Islet precursor cell (in vitro differentiated cells): ENCODE data around the gene PHKG2.
A peak's percentile ranks its signal among the peaks of the same experiment; 100 is the strongest.

Source experiments
- DNase-seq: peaks from one replicate; pipeline ENCODE4 v3.0.0-alpha.2; 2018

PHKG2 gene

GRCh38 chr16:30777591-30778297, 29.5 kb downstream of the PHKG2 start:
- DNase-seq = no peak

- DNase-seq = no peak
Observed at GRCh38 chr16:30778549-30779244, 30.5 kb downstream of the PHKG2 start.

DNA sequence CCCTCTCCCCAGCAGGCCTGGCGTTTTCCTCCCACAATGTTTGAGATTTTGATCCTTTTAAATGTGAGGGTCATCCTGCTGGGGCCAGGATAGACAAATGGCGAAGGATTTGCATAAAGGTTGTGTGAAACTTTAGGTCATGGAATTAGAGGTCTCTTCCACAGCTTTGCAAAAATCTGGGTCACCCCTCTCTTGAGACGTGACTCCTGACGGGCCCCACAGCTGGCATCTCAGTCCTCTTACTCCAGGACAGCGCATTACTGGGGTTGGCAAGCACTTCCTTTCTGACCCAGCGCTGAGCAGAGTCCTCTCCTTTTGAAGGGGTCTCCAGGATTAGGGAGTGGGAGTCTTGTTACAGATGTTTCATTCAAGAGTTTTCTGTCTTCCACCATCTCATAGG, 31.4 kb downstream of the PHKG2 start:
- DNase-seq = no peak

GRCh38 chr16:30780021-30780420, 31.8 kb downstream of the PHKG2 start:
- no peak for DNase-seq

- no peak for DNase-seq
Observed at GRCh38 chr16:30780549-30780948, 32.3 kb downstream of the PHKG2 start.

DNA sequence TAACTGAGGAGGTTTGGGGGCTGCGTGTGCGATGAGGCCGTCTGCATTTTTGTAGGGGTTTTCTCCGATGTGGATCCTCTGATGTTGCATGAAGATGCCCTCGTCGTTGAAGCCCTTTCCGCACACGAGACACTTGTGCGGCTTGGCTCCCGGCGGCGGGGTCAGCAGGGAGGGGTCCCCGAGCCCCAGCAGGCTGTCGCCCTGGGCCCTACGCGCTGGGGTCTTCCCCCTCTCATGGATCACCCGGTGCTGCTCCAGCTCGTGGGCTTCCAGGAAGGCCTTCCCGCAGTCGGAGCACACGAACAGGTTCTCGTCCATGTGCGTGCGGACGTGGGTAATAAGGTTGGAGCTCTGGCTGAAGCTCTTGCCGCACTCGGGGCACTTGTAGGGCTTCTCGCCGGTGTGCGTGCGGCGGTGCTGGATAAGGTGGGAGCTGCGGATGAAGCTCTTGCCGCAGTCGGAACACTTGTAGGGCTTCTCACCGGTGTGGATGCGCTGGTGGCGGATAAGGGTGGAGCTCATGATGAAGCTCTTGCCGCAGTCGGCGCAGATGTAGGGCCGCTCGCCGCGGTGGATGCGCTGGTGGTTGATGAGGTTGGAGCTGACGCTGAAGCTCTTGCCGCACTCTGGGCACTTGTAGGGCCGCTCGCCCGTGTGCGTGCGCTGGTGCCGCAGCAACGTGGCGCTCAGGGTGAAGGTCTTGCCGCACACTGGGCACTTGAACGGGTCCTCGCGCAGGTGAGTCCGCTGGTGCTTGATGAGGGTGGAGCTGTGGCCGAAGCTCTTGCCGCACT, 34.5 kb downstream of the PHKG2 start:
- no peak for DNase-seq

- DNase-seq = no peak
Observed at GRCh38 chr16:30783280-30784109, 35.3 kb downstream of the PHKG2 start.

- DNase-seq = no peak
Observed at GRCh38 chr16:30784215-30784614, 36.0 kb downstream of the PHKG2 start.

DNA sequence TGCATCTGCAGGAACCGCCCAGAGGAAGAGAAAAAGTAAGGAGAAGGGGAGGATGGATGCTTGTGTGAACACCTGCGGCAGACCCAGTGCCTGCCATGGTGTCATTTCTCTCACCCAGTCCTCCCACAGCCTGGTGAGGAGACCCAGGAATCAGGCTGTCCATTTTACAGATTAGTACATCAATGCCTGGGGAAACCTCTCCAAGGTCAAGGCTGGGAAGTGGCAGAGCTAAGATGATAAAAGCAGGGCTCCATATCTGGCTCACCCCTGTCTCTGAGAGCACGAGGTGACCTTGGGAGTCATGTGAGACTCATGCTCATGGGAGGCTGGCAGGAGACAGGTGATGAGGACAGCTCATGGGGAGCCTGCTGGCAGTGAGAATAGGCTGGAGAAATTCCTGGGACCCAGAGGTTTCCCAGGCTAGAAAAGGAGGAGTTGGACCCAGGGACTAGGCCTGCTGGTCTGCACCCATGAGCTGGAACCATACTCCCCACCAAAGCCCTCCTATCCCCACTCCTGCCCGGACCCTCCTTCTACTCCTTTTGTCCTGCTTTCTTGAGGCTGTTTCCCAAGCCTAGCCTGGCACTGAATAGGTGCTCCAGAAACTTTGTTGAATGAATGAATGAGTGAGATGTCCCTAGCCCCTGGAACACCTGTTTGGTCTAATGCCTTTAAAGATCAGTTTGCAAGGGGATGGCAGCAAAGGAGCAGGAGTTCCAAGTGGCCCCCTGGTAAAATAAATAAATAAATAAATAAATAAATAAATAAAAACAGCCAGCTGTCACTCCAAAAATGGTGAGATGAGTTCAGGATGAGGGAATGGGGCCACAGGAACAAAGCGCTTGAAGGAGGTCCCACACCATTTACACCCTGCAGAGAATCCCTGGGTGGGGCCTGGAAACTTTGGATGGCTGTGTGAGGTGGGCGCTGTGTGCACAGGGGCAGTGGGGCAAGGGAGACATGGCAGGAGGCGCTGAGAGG, 37.2 kb downstream of the PHKG2 start:
- no peak for DNase-seq

- DNase-seq = peak; percentile 75
Observed at GRCh38 chr16:30786115-30786935, 38.1 kb downstream of the PHKG2 start.

GRCh38 chr16:30786936-30787612, 38.8 kb downstream of the PHKG2 start, which contains the start of gene ZNF629:
TSS of gene ZNF629 (minus strand) at chr16:30787205. CDS start at chr16:30784482, 2,723 bp downstream.
- DNase-seq = peak; percentile 79

DNA sequence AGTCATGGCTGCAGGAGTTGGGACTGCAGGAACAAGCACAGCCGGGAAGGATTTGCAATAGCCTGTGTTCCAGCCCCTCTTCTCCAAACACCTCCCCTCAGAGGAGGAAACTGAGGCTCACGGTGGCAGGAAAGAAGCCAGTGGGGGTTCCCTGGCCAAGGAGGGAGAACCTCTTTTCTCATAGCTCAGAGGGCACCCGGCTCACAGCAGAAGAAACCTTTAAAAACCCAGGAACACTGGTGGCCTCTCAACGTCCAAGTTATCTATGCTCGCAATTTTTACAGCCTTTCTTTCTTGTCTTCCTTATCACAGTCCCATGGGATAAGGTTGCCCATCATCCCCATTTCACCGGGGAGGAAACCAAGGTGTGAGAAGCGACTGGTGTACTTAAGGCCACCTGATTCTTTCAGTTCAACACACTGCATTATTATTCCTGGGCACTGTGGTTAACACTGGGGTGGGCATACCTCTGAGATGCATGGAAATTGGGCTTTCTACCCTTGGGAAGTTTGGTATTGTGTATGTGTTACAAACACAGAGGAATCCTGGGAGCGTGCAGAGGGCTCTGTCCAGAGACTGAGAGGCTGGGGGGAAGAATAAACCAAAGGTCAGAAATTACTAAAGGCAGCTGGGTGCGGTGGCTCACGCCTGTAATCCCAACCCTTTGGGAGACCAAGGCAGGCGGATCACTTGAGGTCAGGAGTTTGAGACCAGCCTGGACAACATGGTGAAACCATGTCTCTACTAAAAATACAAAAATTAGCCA, 39.6 kb downstream of the PHKG2 start:
- DNase-seq = no peak

- no peak for DNase-seq
Observed at GRCh38 chr16:30793508-30794069, 45.4 kb downstream of the PHKG2 start.

GRCh38 chr16:30794634-30795033, 46.4 kb downstream of the PHKG2 start:
- no peak for DNase-seq

DNA sequence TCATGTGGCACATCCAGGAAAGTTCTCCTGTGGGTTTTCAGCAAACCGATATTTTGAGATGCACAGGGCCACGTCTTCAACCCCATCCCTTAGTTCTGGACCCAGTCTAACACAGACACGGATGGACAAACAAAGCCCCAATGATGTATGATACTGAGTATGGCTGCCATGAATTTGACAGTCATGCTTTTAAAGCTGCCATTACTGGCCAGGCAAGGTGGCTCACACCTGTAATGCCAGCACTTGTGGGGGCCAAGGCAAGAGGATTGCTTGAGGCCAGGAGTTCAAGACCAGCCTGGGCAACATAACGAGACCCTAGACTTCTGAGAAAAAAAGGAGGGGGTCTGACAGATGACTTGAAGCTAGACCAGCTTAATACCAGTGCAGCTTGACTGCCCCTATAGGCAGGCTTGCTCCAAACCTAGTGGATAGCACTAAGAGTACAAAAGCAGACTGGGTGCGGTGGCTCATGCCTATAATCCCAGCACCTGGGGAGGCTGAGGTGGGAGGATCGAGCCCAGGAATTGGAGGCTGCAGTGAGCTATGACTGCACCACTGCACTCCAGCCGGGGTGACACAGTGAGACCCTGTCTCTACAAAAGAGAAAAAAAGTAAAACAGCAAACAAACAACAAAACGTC, 49.6 kb downstream of the PHKG2 start:
- DNase-seq = no peak
